Subcutaneous abdominal adipose tissue (tissue), 5 donors: ENCODE measurements around the gene SLC7A7.
A peak's percentile ranks its signal among the peaks of the same experiment; 100 is the strongest.
"Not testable (repeated sequence)": the region's sequence is repeated elsewhere in the genome, so short reads cannot be mapped to it uniquely, and the experiment has no call there.

Experiments used
- H3K27ac ChIP-seq: one replicate; pipeline ENCODE4 v1.7.0; 2013; ENCODE audit warnings: low read depth, mild to moderate bottlenecking, inconsistent platforms, low read length, moderate library complexity
- H3K27me3 ChIP-seq, 5 donors: one replicate each; pipeline ENCODE4 v1.7.0; 2013; ENCODE audit warnings: low read length in 5 of 5, inconsistent platforms in 1 of 5; ENCODE audit not compliant: control insufficient read depth in 5 of 5, insufficient read depth in 4 of 5
- H3K36me3 ChIP-seq, 5 donors: one replicate each; pipeline ENCODE4 v1.7.0; 2013; ENCODE audit warnings: low read length in 5 of 5; ENCODE audit not compliant: control insufficient read depth in 5 of 5, insufficient read depth in 5 of 5
- H3K4me1 ChIP-seq, 5 donors: one replicate each; pipeline ENCODE4 v1.7.0; 2013; ENCODE audit warnings: low read length in 5 of 5, mild to moderate bottlenecking in 3 of 5, moderate library complexity in 1 of 5; ENCODE audit not compliant: control insufficient read depth in 5 of 5, insufficient read depth in 5 of 5
- H3K4me3 ChIP-seq, 5 donors: one replicate each; pipeline ENCODE4 v1.7.0; 2013; ENCODE audit warnings: low read length in 5 of 5, low read depth in 1 of 5
- H3K9ac ChIP-seq, 5 donors: one replicate each; pipeline ENCODE4 v1.7.0; 2013; ENCODE audit warnings: low read length in 5 of 5, mild to moderate bottlenecking in 4 of 5, moderate library complexity in 3 of 5
- H3K9me3 ChIP-seq, 5 donors: one replicate each; pipeline ENCODE4 v1.7.0; 2013; ENCODE audit warnings: low read length in 5 of 5; ENCODE audit not compliant: control insufficient read depth in 5 of 5
- donor health status: healthy.
- donor health status: healthy.
- donor health status: healthy.
- donor health status: healthy.
- donor health status: healthy.

Gene SLC7A7

GRCh38 chr14:22852178-22852577, 36.9 kb upstream of the SLC7A7 start:
- H3K36me3 ChIP-seq, H3K9ac ChIP-seq, H3K9me3 ChIP-seq, H3K4me3 ChIP-seq, H3K27me3 ChIP-seq: not testable (repeated sequence)
- peaks cover 21 to 55% (median 51%) of the 10 kb centered on the region in 5 donors for H3K4me1 ChIP-seq
- peak overlapping the region; percentile 88 for H3K27ac ChIP-seq

- Histone ChIP-seq H3K4me1 (peaks cover 21 to 65% (median 61%) of the 10 kb centered on the region in 5 donors), H3K9me3 (no peaks in the 10 kb centered on the region), H3K9ac (peak overlapping the region in 3 of 5 donors; percentile 35 to 60 (median 58)), H3K36me3 (peaks cover 0 to 10% (median 8%) of the 10 kb centered on the region in 5 donors), H3K27me3 (no peaks in the 10 kb centered on the region), H3K27ac (peak overlapping the region; percentile 88), H3K4me3 (peak overlapping the region in 2 of 5 donors; percentile 10 to 32)
These were observed 35.9 kb upstream of the SLC7A7 start for GRCh38 chr14:22850944-22851764.

DNA sequence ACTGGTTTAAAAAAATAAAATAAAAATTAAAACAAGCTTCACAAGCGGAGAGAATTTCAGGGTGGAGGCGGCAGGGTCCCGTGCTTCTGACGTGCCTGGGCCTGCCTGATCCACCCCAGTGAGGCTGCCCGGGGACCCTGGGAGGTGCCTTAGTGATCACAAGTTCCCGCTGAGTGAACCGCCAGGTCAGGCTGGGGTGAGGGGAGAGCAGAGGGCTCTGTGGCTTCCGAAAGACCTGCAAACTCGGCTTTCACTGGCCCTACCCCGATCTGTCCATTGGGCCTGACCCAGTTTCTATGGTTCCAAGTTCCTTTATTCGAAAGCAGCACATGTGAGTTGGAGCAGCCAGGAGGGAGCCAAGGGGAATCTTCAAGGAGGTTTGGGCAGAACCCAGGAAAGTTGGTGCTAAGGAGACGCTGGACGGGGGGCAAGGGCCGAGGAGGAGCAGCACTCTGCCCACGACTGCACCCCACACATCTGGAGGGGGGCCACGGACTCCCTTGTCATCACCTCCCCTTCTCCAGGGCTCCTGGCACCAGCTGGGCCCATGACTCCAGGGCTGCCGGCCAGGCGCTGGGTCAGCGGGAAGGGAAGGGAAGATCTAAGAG, 34.1 kb upstream of the SLC7A7 start:
- peak overlapping the region in 2 of 5 donors; percentile 11 to 33 for H3K4me3 ChIP-seq
- H3K36me3 ChIP-seq, result peaks cover 0 to 28% (median 26%) of the 10 kb centered on the region in 5 donors
- peaks cover 24 to 76% (median 72%) of the 10 kb centered on the region in 5 donors for H3K4me1 ChIP-seq
- H3K27me3 ChIP-seq, result no peaks in the 10 kb centered on the region
- H3K27ac ChIP-seq, result peak overlapping the region; percentile 88
- H3K9me3 ChIP-seq, result no peaks in the 10 kb centered on the region
- peak overlapping the region in 3 of 5 donors; percentile 24 to 60 (median 46) for H3K9ac ChIP-seq

DNA sequence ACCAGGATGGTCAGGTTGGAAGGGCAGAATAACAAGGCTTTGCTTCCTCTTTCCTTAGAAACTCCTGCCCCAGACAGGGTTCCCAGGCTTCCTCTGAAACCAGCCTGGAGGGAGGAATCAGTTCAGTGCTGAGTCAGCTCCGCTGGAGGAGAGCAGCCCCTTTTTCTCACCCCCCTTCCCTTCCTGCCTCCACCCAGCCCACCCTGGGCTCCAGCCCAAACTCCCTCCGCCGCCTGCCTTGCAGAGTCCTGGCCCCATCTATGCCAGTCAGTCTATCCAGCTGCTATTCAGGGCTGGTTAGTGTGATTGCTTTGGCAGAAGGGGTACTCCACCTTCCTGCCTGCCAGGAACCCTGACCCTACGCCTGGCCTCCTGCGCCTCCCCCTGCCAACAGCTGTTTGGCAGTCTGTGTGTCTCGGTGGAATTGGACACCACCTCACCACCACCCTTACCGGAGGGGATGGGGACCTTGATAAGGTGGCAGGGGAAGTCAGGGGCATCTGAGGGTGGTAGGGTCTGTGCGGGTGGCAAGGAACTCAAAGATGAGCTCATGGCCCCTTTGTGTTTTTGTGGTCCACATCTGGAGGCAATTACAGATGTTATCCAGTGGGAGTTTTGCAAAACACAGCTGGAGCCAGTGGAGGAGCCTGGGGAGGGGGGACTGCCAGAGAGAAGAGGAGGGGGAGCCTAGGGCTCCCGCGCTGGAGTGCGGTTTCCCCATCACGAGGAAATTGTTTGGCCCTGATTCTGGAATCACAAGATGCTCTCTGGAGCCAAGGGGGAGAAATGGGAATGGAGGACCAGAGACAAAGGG, 33.3 kb upstream of the SLC7A7 start:
- peak overlapping the region; percentile 88 for H3K27ac ChIP-seq
- H3K4me1 ChIP-seq, result peaks cover 24 to 76% (median 72%) of the 10 kb centered on the region in 5 donors
- peak overlapping the region in 4 of 5 donors; percentile 17 to 36 (median 28) for H3K4me3 ChIP-seq
- peaks cover 0 to 36% (median 33%) of the 10 kb centered on the region in 5 donors for H3K36me3 ChIP-seq
- H3K27me3 ChIP-seq, result no peaks in the 10 kb centered on the region
- H3K9ac ChIP-seq, result peak overlapping the region; percentile 24 to 58 (median 44)
- no peaks in the 10 kb centered on the region for H3K9me3 ChIP-seq

DNA sequence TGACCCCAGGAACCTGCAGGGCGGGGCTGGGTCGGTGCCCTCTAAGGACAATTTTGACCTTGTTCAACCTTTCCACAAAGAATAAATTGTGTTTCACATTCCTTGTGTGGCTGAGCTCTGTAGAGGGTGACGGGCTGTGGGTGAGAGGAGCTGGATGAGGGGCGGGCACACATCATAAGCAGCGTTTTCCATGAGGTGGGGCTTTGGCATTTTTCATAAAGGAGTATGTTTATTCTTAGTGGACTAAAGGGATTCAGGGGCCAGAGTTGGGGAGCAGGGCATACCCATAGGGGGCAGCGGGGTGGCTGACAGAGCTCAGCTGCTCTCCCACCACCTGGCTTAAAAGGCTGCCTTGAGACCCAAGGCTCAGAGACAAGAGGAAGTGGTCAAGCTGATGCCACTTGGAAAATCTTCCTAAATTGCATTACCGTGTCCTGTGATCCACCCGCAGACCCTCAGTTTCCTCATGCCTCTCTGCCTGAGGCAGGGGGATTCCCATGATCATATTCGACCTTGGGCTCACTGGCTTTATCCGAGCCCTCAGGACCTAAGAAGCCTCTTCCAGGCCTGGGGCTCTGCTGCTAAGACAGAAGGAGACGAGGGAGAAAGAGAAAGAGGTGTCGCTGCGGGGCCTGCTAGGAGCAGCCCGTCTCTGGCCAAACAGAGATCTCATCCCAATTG, 32.6 kb upstream of the SLC7A7 start:
- Histone ChIP-seq H3K27ac (peak overlapping the region; percentile 88), H3K4me1 (peaks cover 22 to 68% (median 67%) of the 10 kb centered on the region in 5 donors), H3K9me3 (no peaks in the 10 kb centered on the region), H3K9ac (peak overlapping the region in 4 of 5 donors; percentile 38 to 58 (median 46)), H3K27me3 (no peaks in the 10 kb centered on the region), H3K36me3 (peaks cover 0 to 43% (median 40%) of the 10 kb centered on the region in 5 donors), H3K4me3 (peak overlapping the region in 3 of 5 donors; percentile 12 to 21 (median 13))

GRCh38 chr14:22846811-22847307, 31.6 kb upstream of the SLC7A7 start:
- Histone ChIP-seq H3K9me3 (no peaks in the 10 kb centered on the region), H3K27ac (peak overlapping the region; percentile 57), H3K9ac (peak overlapping the region in 1 of 5 donors; percentile 2), H3K36me3 (peaks cover 0 to 53% (median 50%) of the 10 kb centered on the region in 5 donors), H3K27me3 (no peaks in the 10 kb centered on the region), H3K4me3 (no peak overlapping the region), H3K4me1 (peaks cover 22 to 68% (median 64%) of the 10 kb centered on the region in 5 donors)

DNA sequence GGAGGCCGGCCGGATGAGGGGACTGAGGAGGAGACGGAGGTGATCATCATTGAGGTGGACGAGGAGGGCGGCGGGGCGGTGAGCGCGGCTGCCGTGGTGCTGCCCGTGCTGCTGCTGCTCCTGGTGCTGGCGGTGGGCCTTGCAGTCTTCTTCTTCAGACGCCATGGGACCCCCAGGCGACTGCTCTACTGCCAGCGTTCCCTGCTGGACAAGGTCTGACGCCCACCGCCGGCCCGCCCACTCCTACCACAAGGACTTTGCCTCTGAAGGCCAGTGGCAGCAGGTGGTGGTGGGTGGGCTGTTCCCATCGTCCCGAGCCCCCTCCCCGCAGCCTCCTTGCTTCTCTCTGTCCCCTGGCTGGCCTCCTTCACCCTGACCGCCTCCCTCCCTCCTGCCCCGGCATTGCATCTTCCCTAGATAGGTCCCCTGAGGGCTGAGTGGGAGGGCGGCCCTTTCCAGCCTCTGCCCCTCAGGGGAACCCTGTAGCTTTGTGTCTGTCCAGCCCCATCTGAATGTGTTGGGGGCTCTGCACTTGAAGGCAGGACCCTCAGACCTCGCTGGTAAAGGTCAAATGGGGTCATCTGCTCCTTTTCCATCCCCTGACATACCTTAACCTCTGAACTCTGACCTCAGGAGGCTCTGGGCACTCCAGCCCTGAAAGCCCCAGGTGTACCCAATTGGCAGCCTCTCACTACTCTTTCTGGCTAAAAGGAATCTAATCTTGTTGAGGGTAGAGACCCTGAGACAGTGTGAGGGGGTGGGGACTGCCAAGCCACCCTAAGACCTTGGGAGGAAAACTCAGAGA, 30.8 kb upstream of the SLC7A7 start:
- Histone ChIP-seq H3K27me3 (no peaks in the 10 kb centered on the region), H3K4me3 (no peak overlapping the region), H3K27ac (peak overlapping the region; percentile 57), H3K36me3 (peaks cover 0 to 60% (median 58%) of the 10 kb centered on the region in 5 donors), H3K4me1 (peaks cover 16 to 66% (median 63%) of the 10 kb centered on the region in 5 donors), H3K9ac (peak overlapping the region in 2 of 5 donors; percentile 2 to 38), H3K9me3 (no peaks in the 10 kb centered on the region)

DNA sequence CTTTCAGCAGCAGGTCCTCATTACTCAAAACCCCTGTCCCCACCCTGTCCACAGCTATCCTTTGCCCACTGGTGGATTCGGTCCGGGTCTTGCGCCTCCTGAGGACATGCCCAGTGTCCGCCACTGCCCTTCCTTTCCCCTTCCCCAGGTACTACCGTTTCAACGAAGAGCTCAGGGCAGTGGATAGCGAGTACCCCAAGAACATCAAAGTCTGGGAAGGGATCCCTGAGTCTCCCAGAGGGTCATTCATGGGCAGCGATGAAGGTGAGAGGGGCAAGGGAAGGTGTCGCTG, 29.8 kb upstream of the SLC7A7 start:
- no peak overlapping the region for H3K27ac ChIP-seq
- no peak overlapping the region for H3K9ac ChIP-seq
- no peak overlapping the region for H3K4me3 ChIP-seq
- peaks cover 15 to 62% (median 59%) of the 10 kb centered on the region in 5 donors for H3K4me1 ChIP-seq
- H3K27me3 ChIP-seq, result no peaks in the 10 kb centered on the region
- no peaks in the 10 kb centered on the region for H3K9me3 ChIP-seq
- peaks cover 0 to 65% (median 60%) of the 10 kb centered on the region in 5 donors for H3K36me3 ChIP-seq
